ENCODE results near the gene TNRC6C. TPM values are rescaled to one million over a fixed set of nuclear protein-coding genes. Genes with fewer than 3 reads are reported as not detected.

The TNRC6C gene
- total RNA-seq, 1 donor from 2014 or later: 64.7 TPM

- DNase-seq: no peak
- H3K4me1 Mint-ChIP-seq (ENCODE audit: low read depth, unreplicated experiment): peaks cover 33% of the 10 kb centered on the region
- TF ChIP-seq CTCF (IDR thresholded peaks at IDR 0.05; ENCODE audit: partially characterized antibody, unreplicated experiment): no peak
- H3K9me3 Mint-ChIP-seq (ENCODE audit: unreplicated experiment): peaks cover 7% of the 10 kb centered on the region
- H3K27ac Mint-ChIP-seq (ENCODE audit: unreplicated experiment): peak overlapping the region; percentile 80
- no peaks in the 10 kb centered on the region for H3K36me3 Mint-ChIP-seq (ENCODE audit: unreplicated experiment)
- H3K27me3 Mint-ChIP-seq (ENCODE audit: unreplicated experiment): peaks cover 7% of the 10 kb centered on the region
- H3K4me3 Mint-ChIP-seq (ENCODE audit: unreplicated experiment): peak overlapping the region; percentile 77
Measured at GRCh38 chr17:77915594-77916021, 42.9 kb upstream of the TNRC6C start.

GRCh38 chr17:77916264-77916663 lies 42.2 kb upstream of the TNRC6C start:
- peaks cover 33% of the 10 kb centered on the region for H3K4me1 Mint-ChIP-seq (ENCODE audit: low read depth, unreplicated experiment)
- peaks cover under 1% of the 10 kb centered on the region for H3K36me3 Mint-ChIP-seq (ENCODE audit: unreplicated experiment)
- peak overlapping the region; percentile 77 for H3K4me3 Mint-ChIP-seq (ENCODE audit: unreplicated experiment)
- H3K9me3 Mint-ChIP-seq (ENCODE audit: unreplicated experiment): peaks cover 4% of the 10 kb centered on the region
- peak; percentile 63 for DNase-seq
- peaks cover 11% of the 10 kb centered on the region for H3K27me3 Mint-ChIP-seq (ENCODE audit: unreplicated experiment)
- no peak for TF ChIP-seq CTCF (IDR thresholded peaks at IDR 0.05; ENCODE audit: partially characterized antibody, unreplicated experiment)
- H3K27ac Mint-ChIP-seq (ENCODE audit: unreplicated experiment): peak overlapping the region; percentile 80

- peaks cover 5% of the 10 kb centered on the region for H3K36me3 Mint-ChIP-seq (ENCODE audit: unreplicated experiment)
- no peak for TF ChIP-seq CTCF (IDR thresholded peaks at IDR 0.05; ENCODE audit: partially characterized antibody, unreplicated experiment)
- peak overlapping the region; percentile 64 for H3K27ac Mint-ChIP-seq (ENCODE audit: unreplicated experiment)
- H3K4me3 Mint-ChIP-seq (ENCODE audit: unreplicated experiment): peak overlapping the region; percentile 36
- peaks cover 3% of the 10 kb centered on the region for H3K9me3 Mint-ChIP-seq (ENCODE audit: unreplicated experiment)
- no peak for DNase-seq
- peaks cover 33% of the 10 kb centered on the region for H3K4me1 Mint-ChIP-seq (ENCODE audit: low read depth, unreplicated experiment)
- peaks cover 11% of the 10 kb centered on the region for H3K27me3 Mint-ChIP-seq (ENCODE audit: unreplicated experiment)
Measured at GRCh38 chr17:77916703-77917481, 41.6 kb upstream of the TNRC6C start.

GRCh38 chr17:77919276-77919675 lies 39.2 kb upstream of the TNRC6C start:
- Mint-ChIP-seq H3K4me1 (ENCODE audit: low read depth, unreplicated experiment) (peaks cover 36% of the 10 kb centered on the region), H3K27me3 (ENCODE audit: unreplicated experiment) (peaks cover 11% of the 10 kb centered on the region), H3K27ac (ENCODE audit: unreplicated experiment) (peak overlapping the region; percentile 12), H3K9me3 (ENCODE audit: unreplicated experiment) (peaks cover 4% of the 10 kb centered on the region), H3K36me3 (ENCODE audit: unreplicated experiment) (peaks cover 5% of the 10 kb centered on the region), H3K4me3 (ENCODE audit: unreplicated experiment) (peak overlapping the region; percentile 13)
- no peak for TF ChIP-seq CTCF (IDR thresholded peaks at IDR 0.05; ENCODE audit: partially characterized antibody, unreplicated experiment)
- no peak for DNase-seq

- Mint-ChIP-seq H3K9me3 (ENCODE audit: unreplicated experiment) (peaks cover 4% of the 10 kb centered on the region), H3K27ac (ENCODE audit: unreplicated experiment) (no peak overlapping the region), H3K4me3 (ENCODE audit: unreplicated experiment) (no peak overlapping the region), H3K36me3 (ENCODE audit: unreplicated experiment) (peaks cover 5% of the 10 kb centered on the region), H3K27me3 (ENCODE audit: unreplicated experiment) (peaks cover 18% of the 10 kb centered on the region), H3K4me1 (ENCODE audit: low read depth, unreplicated experiment) (peaks cover 23% of the 10 kb centered on the region)
- TF ChIP-seq CTCF (IDR thresholded peaks at IDR 0.05; ENCODE audit: partially characterized antibody, unreplicated experiment): no peak
- DNase-seq: no peak
Measured at GRCh38 chr17:77923135-77923534, 35.4 kb upstream of the TNRC6C start.
